Right cardiac atrium (tissue), 5 donors: ENCODE measurements around the gene THRB. TPM values are rescaled to one million over a fixed set of nuclear protein-coding genes. Genes with fewer than 3 reads are reported as not detected.

Experiments
- ATAC-seq, 2 donors: fragments of 200-7000 bp; cut with Tn5 transposase; one replicate each; pipeline versions ENCODE4 v1.8.0 to v1.9.1; 2020; ENCODE audit warnings: moderate library complexity in 2 of 2, mild to moderate bottlenecking in 1 of 2
- DNase-seq, 3 donors: peaks; one replicate each; pipeline ENCODE4 v3.0.0-alpha.2; 2020
- H3K27ac ChIP-seq: one replicate; pipeline ENCODE4 v1.5.1; 2013; ENCODE audit warnings: mild to moderate bottlenecking, low read length, control low read depth, moderate library complexity
- H3K27me3 ChIP-seq: one replicate; pipeline ENCODE4 v1.6.1; 2013; ENCODE audit not compliant: control insufficient read depth, insufficient read depth
- H3K4me1 ChIP-seq: one replicate; pipeline ENCODE4 v1.6.1; 2013; ENCODE audit warnings: low read length; ENCODE audit not compliant: control insufficient read depth, insufficient read depth
- H3K4me3 ChIP-seq: one replicate; pipeline ENCODE4 v1.5.1; 2013; ENCODE audit warnings: low read length, control low read depth
- H3K9me3 ChIP-seq: one replicate; pipeline ENCODE4 v1.6.1; 2013; ENCODE audit warnings: low read length; ENCODE audit not compliant: control insufficient read depth
- WGBS: extraction: QIAGEN DNeasy Blood & Tissue Kit; methylation state at CpG from one replicate; pipeline ENCODE4 v1.1.7; 2013; 5-methylcytosine and 5-hydroxymethylcytosine counted together
- intact Hi-C, 4 donors: fragments of 100-400 bp; cut with DNase I; formaldehyde crosslinking; loops; one replicate each; pipeline versions ENCODE4 v1.11.0 to v1.14.0; 2022 to 2023
- polyA plus RNA-seq: library from polyadenylated mRNA; stranded (reverse); fragments of 200-250 nt; gene quantifications from one replicate; pipeline ENCODE4 v1.2.3, GENCODE V29; 2013
- total RNA-seq, 4 donors: library from RNA; stranded (reverse); fragmentation: NEBNext Ultra II Directional; extraction: Animal tissue kit (Norgen Biotek cat#: 25700); gene quantifications; one replicate each; pipeline ENCODE4 v1.2.1, GENCODE V29; 2021
- donor health status: healthy with polysubstance abuse.
- donor health status: DM: no; HTN: yes; CAD: no.
- donor health status: DM: no; HTN: no; CAD: no.
- donor health status: DM: no; HTN: yes; CAD: no; lungs with severe emphysema.
- donor health status: DM: yes; HTN: yes; CAD: no.

THRB gene
- total and polyA plus RNA-seq, 5 donors: 5.3 to 25.0 (median 18.5) TPM

GRCh38 chr3:24513463-24513862 lies 18.8 kb upstream of the THRB start:
- no peak overlapping the region for H3K4me3 ChIP-seq
- ATAC-seq: no peak
- H3K9me3 ChIP-seq: no peaks in the 10 kb centered on the region
- intact Hi-C loops: no loop called here
- no peaks in the 10 kb centered on the region for H3K4me1 ChIP-seq
- H3K27ac ChIP-seq: no peak overlapping the region
- WGBS: 69% methylated on average over 1 of the region's 1 CpG
- H3K27me3 ChIP-seq: no peaks in the 10 kb centered on the region
- no peak for DNase-seq

DNA sequence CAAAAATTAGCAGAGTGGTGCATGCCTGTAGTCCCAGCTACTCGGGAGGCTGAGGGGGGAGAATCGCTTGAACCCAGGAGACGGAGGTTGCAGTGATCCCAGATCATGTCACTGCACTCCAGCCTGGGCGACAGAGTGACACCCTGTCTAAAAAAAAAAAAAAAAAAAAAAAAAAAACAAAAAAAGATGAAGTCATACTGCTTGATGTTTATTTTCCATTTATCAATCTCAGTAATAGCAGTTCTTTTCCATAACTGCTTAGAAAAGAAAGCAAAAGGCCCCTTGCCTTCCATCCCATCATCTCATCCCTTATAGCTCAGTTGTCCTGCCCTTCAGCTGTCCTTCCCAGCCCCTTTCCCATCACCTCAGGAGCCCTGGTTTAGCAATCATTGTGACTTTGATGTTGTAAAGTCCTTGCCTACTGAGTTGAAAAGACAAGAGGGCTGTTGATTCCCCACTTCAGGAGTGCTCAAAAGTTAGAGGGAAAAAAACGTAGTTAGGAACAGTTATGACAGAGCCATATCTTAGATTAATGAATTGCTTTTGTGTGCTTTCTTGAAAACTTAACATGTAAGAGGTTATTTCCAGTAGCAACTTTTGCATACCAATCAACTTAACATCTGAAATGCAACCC lies 18.0 kb upstream of the THRB start:
- 90% methylated on average over 5 of the region's 5 CpGs for WGBS
- intact Hi-C loops: no loop called here
- Histone ChIP-seq H3K4me3 (no peak overlapping the region), H3K27ac (no peak overlapping the region), H3K27me3 (no peaks in the 10 kb centered on the region), H3K9me3 (no peaks in the 10 kb centered on the region), H3K4me1 (no peaks in the 10 kb centered on the region)
- ATAC-seq (no peak), DNase-seq (no peak)

GRCh38 chr3:24510030-24510648 lies 15.5 kb upstream of the THRB start:
- 87% methylated on average over 5 of the region's 5 CpGs for WGBS
- intact Hi-C loops: no loop called here
- H3K4me3 ChIP-seq: no peak overlapping the region
- no peak overlapping the region for H3K27ac ChIP-seq
- no peak for DNase-seq
- H3K9me3 ChIP-seq: no peaks in the 10 kb centered on the region
- H3K4me1 ChIP-seq: no peaks in the 10 kb centered on the region
- no peaks in the 10 kb centered on the region for H3K27me3 ChIP-seq
- ATAC-seq: no peak

- Histone ChIP-seq H3K4me3 (no peak overlapping the region), H3K27ac (no peak overlapping the region), H3K9me3 (no peaks in the 10 kb centered on the region), H3K4me1 (no peaks in the 10 kb centered on the region), H3K27me3 (no peaks in the 10 kb centered on the region)
- DNase-seq (no peak), ATAC-seq (no peak)
- intact Hi-C loops: no loop called here
- 95% methylated on average over 1 of the region's 1 CpG for WGBS
Observed at GRCh38 chr3:24508423-24508839, 13.8 kb upstream of the THRB start.

DNA sequence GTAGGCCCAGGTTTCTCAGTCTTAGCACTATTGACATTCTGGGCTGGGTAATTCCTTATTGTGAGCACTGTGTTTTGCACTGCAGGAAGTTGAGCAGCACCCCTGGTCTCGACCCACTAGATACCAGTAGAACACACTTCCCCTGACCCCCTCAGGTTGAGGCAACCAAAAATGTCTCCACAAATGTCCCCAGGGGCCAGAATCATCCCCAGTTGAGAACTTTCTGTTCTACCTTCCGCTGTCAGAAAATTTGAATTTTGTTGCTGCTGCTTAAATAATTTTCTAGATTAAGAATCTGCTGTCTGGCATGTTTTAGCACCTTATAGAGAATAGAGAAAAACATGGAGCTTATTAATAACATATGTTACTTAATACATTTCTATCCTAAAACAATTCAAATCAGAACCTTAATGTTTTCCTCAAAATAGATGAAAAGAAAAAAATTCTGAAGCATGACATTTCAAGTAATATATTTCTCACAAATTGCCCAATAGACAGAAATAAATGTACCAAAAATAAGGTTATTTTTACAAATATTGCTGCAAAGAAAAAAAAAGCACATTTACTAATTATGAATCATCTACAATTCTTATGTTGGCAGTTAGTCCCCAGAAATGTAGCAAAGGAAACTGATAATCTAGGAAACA lies 13.2 kb upstream of the THRB start:
- H3K4me3 ChIP-seq: no peak overlapping the region
- no peak for DNase-seq
- intact Hi-C loops: no loop called here
- no peaks in the 10 kb centered on the region for H3K4me1 ChIP-seq
- H3K27ac ChIP-seq: no peak overlapping the region
- ATAC-seq: no peak
- 76% methylated on average over 2 of the region's 2 CpGs for WGBS
- H3K9me3 ChIP-seq: no peaks in the 10 kb centered on the region
- no peaks in the 10 kb centered on the region for H3K27me3 ChIP-seq

GRCh38 chr3:24506966-24507775 lies 12.5 kb upstream of the THRB start:
- Histone ChIP-seq H3K9me3 (no peaks in the 10 kb centered on the region), H3K4me1 (no peaks in the 10 kb centered on the region), H3K4me3 (no peak overlapping the region), H3K27me3 (no peaks in the 10 kb centered on the region), H3K27ac (no peak overlapping the region)
- intact Hi-C loops: no loop called here
- 80% methylated on average over 3 of the region's 3 CpGs for WGBS
- DNase-seq (no peak), ATAC-seq (no peak)

GRCh38 chr3:24505691-24506550 lies 11.3 kb upstream of the THRB start:
- H3K9me3 ChIP-seq: no peaks in the 10 kb centered on the region
- no peak overlapping the region for H3K4me3 ChIP-seq
- DNase-seq (no peak), ATAC-seq (no peak)
- no peaks in the 10 kb centered on the region for H3K4me1 ChIP-seq
- 80% methylated on average over 7 of the region's 7 CpGs for WGBS
- intact Hi-C loops: no loop called here
- H3K27ac ChIP-seq: no peak overlapping the region
- H3K27me3 ChIP-seq: no peaks in the 10 kb centered on the region

GRCh38 chr3:24504772-24505171 lies 10.1 kb upstream of the THRB start:
- Histone ChIP-seq H3K9me3 (no peaks in the 10 kb centered on the region), H3K4me3 (no peak overlapping the region), H3K27me3 (no peaks in the 10 kb centered on the region), H3K4me1 (no peaks in the 10 kb centered on the region), H3K27ac (no peak overlapping the region)
- intact Hi-C loops: no loop called here
- ATAC-seq (no peak), DNase-seq (no peak)

- Histone ChIP-seq H3K4me1 (no peaks in the 10 kb centered on the region), H3K27me3 (no peaks in the 10 kb centered on the region), H3K9me3 (no peaks in the 10 kb centered on the region), H3K4me3 (no peak overlapping the region), H3K27ac (no peak overlapping the region)
- WGBS: 87% methylated on average over 3 of the region's 3 CpGs
- intact Hi-C loops: no loop called here
- DNase-seq (no peak), ATAC-seq (no peak)
Observed at GRCh38 chr3:24503616-24504113, 9.0 kb upstream of the THRB start.

DNA sequence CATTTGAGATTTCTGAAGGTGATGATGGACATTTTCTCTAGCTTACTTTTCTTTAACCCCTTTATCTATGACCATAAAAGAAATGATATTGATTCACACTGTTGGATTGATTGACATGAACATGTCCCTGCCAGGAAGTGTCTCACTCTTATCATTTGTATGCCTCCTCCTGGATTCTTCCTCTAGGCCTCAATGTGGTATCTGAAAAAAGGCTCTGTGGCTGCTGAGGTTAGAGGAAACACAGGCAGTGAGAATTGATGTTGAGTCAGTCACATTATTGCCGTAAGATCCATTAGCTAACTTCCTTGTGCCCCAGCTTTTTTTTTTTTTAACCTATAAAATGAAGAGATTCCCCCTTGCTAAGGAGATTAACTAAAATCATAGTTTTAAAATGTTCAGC lies 8.0 kb upstream of the THRB start:
- Histone ChIP-seq H3K4me1 (no peaks in the 10 kb centered on the region), H3K27ac (no peak overlapping the region), H3K9me3 (no peaks in the 10 kb centered on the region), H3K4me3 (no peak overlapping the region), H3K27me3 (no peaks in the 10 kb centered on the region)
- intact Hi-C loops: no loop called here
- 78% methylated on average over 1 of the region's 1 CpG for WGBS
- ATAC-seq: no peak
- DNase-seq: no peak
